ENCODE results near the gene DHDH.
A peak's percentile ranks its signal among the peaks of the same experiment; 100 is the strongest.
"Not testable (repeated sequence)": the region's sequence is repeated elsewhere in the genome, so short reads cannot be mapped to it uniquely, and the experiment has no call there.

The DHDH gene

GRCh38 chr19:48918071-48918470 is 15.4 kb upstream of the DHDH start:
- Histone ChIP-seq H3K27me3 (ENCODE audit: insufficient read depth, low read length, poor library complexity) (no peaks in the 10 kb centered on the region), H4K5ac (ENCODE audit: low read length) (no peak overlapping the region), H4K8ac (ENCODE audit: low read depth, low read length) (no peak overlapping the region), H3K56ac (ENCODE audit: low read length) (no peak overlapping the region), H3K4me2 (ENCODE audit: low read length) (no peak overlapping the region), H2BK120ac (ENCODE audit: low read depth, low read length) (no peak overlapping the region), H2BK15ac (replicated peaks; ENCODE audit: low read depth) (no peak overlapping the region), H3K79me2 (ENCODE audit: control insufficient read depth, insufficient read depth, low read length) (no peaks in the 10 kb centered on the region), H3K9ac (ENCODE audit: low read length) (no peak overlapping the region), H3K4ac (ENCODE audit: low read depth, low read length) (no peak overlapping the region), H3K36me3 (ENCODE audit: control insufficient read depth, insufficient read depth, low read length) (peaks cover 7% of the 10 kb centered on the region), H3K27ac (ENCODE audit: low read depth, low read length) (no peak overlapping the region), H3K23ac (ENCODE audit: low read length) (no peak overlapping the region), H2AK5ac (ENCODE audit: low read length) (no peak overlapping the region), H3K4me3 (ENCODE audit: low read length) (no peak overlapping the region), H2BK5ac (ENCODE audit: low read length) (no peak overlapping the region), H3K18ac (ENCODE audit: low read length) (no peak overlapping the region), H3K79me1 (ENCODE audit: low read length) (no peaks in the 10 kb centered on the region), H3K4me1 (ENCODE audit: control insufficient read depth, low read depth, low read length) (no peaks in the 10 kb centered on the region)
- WGBS (ENCODE audit: extremely low coverage, insufficient coverage, low lambda C conversion rate) = no CpG with 5 or more reads among the region's 6 CpGs
- no peak for DNase-seq

- H2BK5ac ChIP-seq (ENCODE audit: low read length) = no peak overlapping the region
- no peak overlapping the region for H4K8ac ChIP-seq (ENCODE audit: low read depth, low read length)
- no peak overlapping the region for H2BK15ac ChIP-seq (replicated peaks; ENCODE audit: low read depth)
- H3K18ac ChIP-seq (ENCODE audit: low read length) = no peak overlapping the region
- H3K36me3 ChIP-seq (ENCODE audit: control insufficient read depth, insufficient read depth, low read length) = peaks cover 2% of the 10 kb centered on the region
- no peaks in the 10 kb centered on the region for H3K79me1 ChIP-seq (ENCODE audit: low read length)
- WGBS (ENCODE audit: extremely low coverage, insufficient coverage, low lambda C conversion rate) = no CpG with 5 or more reads among the region's 18 CpGs
- peak; percentile 82 for DNase-seq
- no peak overlapping the region for H3K23ac ChIP-seq (ENCODE audit: low read length)
- H2AK5ac ChIP-seq (ENCODE audit: low read length) = no peak overlapping the region
- no peak overlapping the region for H3K27ac ChIP-seq (ENCODE audit: low read depth, low read length)
- no peak overlapping the region for H3K4ac ChIP-seq (ENCODE audit: low read depth, low read length)
- no peaks in the 10 kb centered on the region for H3K79me2 ChIP-seq (ENCODE audit: control insufficient read depth, insufficient read depth, low read length)
- H3K4me3 ChIP-seq (ENCODE audit: low read length) = no peak overlapping the region
- H3K4me2 ChIP-seq (ENCODE audit: low read length) = no peak overlapping the region
- no peaks in the 10 kb centered on the region for H3K27me3 ChIP-seq (ENCODE audit: insufficient read depth, low read length, poor library complexity)
- no peak overlapping the region for H2BK120ac ChIP-seq (ENCODE audit: low read depth, low read length)
- H3K4me1 ChIP-seq (ENCODE audit: control insufficient read depth, low read depth, low read length) = no peaks in the 10 kb centered on the region
- no peak overlapping the region for H3K56ac ChIP-seq (ENCODE audit: low read length)
- no peak overlapping the region for H3K9ac ChIP-seq (ENCODE audit: low read length)
- no peak overlapping the region for H4K5ac ChIP-seq (ENCODE audit: low read length)
Measured at GRCh38 chr19:48918801-48919247, 14.7 kb upstream of the DHDH start.

GRCh38 chr19:48919271-48919670 is 14.2 kb upstream of the DHDH start:
- not testable (repeated sequence) for H2BK15ac ChIP-seq (replicated peaks; ENCODE audit: low read depth); H3K27me3 ChIP-seq (ENCODE audit: insufficient read depth, low read length, poor library complexity); H3K4me2 ChIP-seq (ENCODE audit: low read length); H3K56ac ChIP-seq (ENCODE audit: low read length); H3K4me1 ChIP-seq (ENCODE audit: control insufficient read depth, low read depth, low read length); H3K9ac ChIP-seq (ENCODE audit: low read length); H2BK120ac ChIP-seq (ENCODE audit: low read depth, low read length); DNase-seq; H3K79me1 ChIP-seq (ENCODE audit: low read length); H4K5ac ChIP-seq (ENCODE audit: low read length); H2BK5ac ChIP-seq (ENCODE audit: low read length); H3K79me2 ChIP-seq (ENCODE audit: control insufficient read depth, insufficient read depth, low read length); H3K18ac ChIP-seq (ENCODE audit: low read length); H3K27ac ChIP-seq (ENCODE audit: low read depth, low read length); H4K8ac ChIP-seq (ENCODE audit: low read depth, low read length); H3K36me3 ChIP-seq (ENCODE audit: control insufficient read depth, insufficient read depth, low read length); H3K4ac ChIP-seq (ENCODE audit: low read depth, low read length); H2AK5ac ChIP-seq (ENCODE audit: low read length); H3K23ac ChIP-seq (ENCODE audit: low read length); H3K4me3 ChIP-seq (ENCODE audit: low read length)
- no CpG with 5 or more reads among the region's 8 CpGs for WGBS (ENCODE audit: extremely low coverage, insufficient coverage, low lambda C conversion rate)

- H2BK15ac ChIP-seq (replicated peaks; ENCODE audit: low read depth) = no peak overlapping the region
- no peak overlapping the region for H3K56ac ChIP-seq (ENCODE audit: low read length)
- DNase-seq = no peak
- no peak overlapping the region for H3K27ac ChIP-seq (ENCODE audit: low read depth, low read length)
- H2BK120ac ChIP-seq (ENCODE audit: low read depth, low read length) = no peak overlapping the region
- H4K8ac ChIP-seq (ENCODE audit: low read depth, low read length) = no peak overlapping the region
- WGBS (ENCODE audit: extremely low coverage, insufficient coverage, low lambda C conversion rate) = no CpG with 5 or more reads among the region's 10 CpGs
- no peaks in the 10 kb centered on the region for H3K79me1 ChIP-seq (ENCODE audit: low read length)
- no peak overlapping the region for H3K4me2 ChIP-seq (ENCODE audit: low read length)
- H3K79me2 ChIP-seq (ENCODE audit: control insufficient read depth, insufficient read depth, low read length) = no peaks in the 10 kb centered on the region
- H3K4me3 ChIP-seq (ENCODE audit: low read length) = no peak overlapping the region
- H3K27me3 ChIP-seq (ENCODE audit: insufficient read depth, low read length, poor library complexity) = no peaks in the 10 kb centered on the region
- H3K18ac ChIP-seq (ENCODE audit: low read length) = no peak overlapping the region
- H3K9ac ChIP-seq (ENCODE audit: low read length) = no peak overlapping the region
- H3K23ac ChIP-seq (ENCODE audit: low read length) = no peak overlapping the region
- no peak overlapping the region for H4K5ac ChIP-seq (ENCODE audit: low read length)
- H2BK5ac ChIP-seq (ENCODE audit: low read length) = no peak overlapping the region
- no peak overlapping the region for H3K4ac ChIP-seq (ENCODE audit: low read depth, low read length)
- peaks cover 2% of the 10 kb centered on the region for H3K36me3 ChIP-seq (ENCODE audit: control insufficient read depth, insufficient read depth, low read length)
- H2AK5ac ChIP-seq (ENCODE audit: low read length) = no peak overlapping the region
- H3K4me1 ChIP-seq (ENCODE audit: control insufficient read depth, low read depth, low read length) = no peaks in the 10 kb centered on the region
Measured at GRCh38 chr19:48920949-48921348, 12.6 kb upstream of the DHDH start.

- Histone ChIP-seq H3K4me1 (ENCODE audit: control insufficient read depth, low read depth, low read length) (no peaks in the 10 kb centered on the region), H3K27ac (ENCODE audit: low read depth, low read length) (no peak overlapping the region), H3K4me3 (ENCODE audit: low read length) (no peak overlapping the region), H3K9ac (ENCODE audit: low read length) (no peak overlapping the region), H3K23ac (ENCODE audit: low read length) (no peak overlapping the region), H4K5ac (ENCODE audit: low read length) (no peak overlapping the region), H2BK15ac (replicated peaks; ENCODE audit: low read depth) (no peak overlapping the region), H3K36me3 (ENCODE audit: control insufficient read depth, insufficient read depth, low read length) (peaks cover 2% of the 10 kb centered on the region), H3K18ac (ENCODE audit: low read length) (no peak overlapping the region), H3K4me2 (ENCODE audit: low read length) (no peak overlapping the region), H3K79me2 (ENCODE audit: control insufficient read depth, insufficient read depth, low read length) (no peaks in the 10 kb centered on the region), H3K27me3 (ENCODE audit: insufficient read depth, low read length, poor library complexity) (no peaks in the 10 kb centered on the region), H3K4ac (ENCODE audit: low read depth, low read length) (no peak overlapping the region), H2BK120ac (ENCODE audit: low read depth, low read length) (no peak overlapping the region), H2AK5ac (ENCODE audit: low read length) (no peak overlapping the region), H3K56ac (ENCODE audit: low read length) (no peak overlapping the region), H3K79me1 (ENCODE audit: low read length) (no peaks in the 10 kb centered on the region), H4K8ac (ENCODE audit: low read depth, low read length) (no peak overlapping the region), H2BK5ac (ENCODE audit: low read length) (no peak overlapping the region)
- no CpG with 5 or more reads among the region's 12 CpGs for WGBS (ENCODE audit: extremely low coverage, insufficient coverage, low lambda C conversion rate)
- no peak for DNase-seq
Measured at GRCh38 chr19:48921721-48922500, 11.6 kb upstream of the DHDH start.
